IPS-NIHi7 (cell line): ENCODE measurements around the gene NT5C2.
A peak's percentile ranks its signal among the peaks of the same experiment; 100 is the strongest.
"Not testable (repeated sequence)": the region's sequence is repeated elsewhere in the genome, so short reads cannot be mapped to it uniquely, and the experiment has no call there.

ENCODE experiments used
- DNase-seq: peaks from one replicate; pipeline ENCODE4 v3.0.0; 2012; ENCODE audit warnings: mixed read lengths; ENCODE audit errors: extremely low spot score

NT5C2 gene

DNA sequence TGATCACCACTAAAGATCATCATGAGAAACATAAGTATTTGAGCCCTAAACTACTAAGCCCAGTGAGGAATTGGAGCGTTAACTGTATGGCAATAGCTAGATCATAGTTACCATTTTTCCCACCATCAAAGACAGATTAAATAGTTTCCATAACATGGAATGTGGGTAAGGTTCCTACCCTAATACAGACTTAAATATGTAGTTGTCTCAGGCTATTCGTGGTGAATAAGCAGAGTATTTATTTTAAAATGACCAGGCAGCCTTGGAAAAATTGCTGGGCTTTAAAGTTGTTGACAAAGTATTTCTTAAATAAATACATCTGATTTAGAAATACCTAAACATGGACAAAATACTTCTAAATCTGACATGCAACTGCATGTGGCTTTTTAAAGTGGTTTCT lies 106.8 kb downstream of the NT5C2 start:
- no peak for DNase-seq

GRCh38 chr10:103083977-103084320 lies 109.1 kb downstream of the NT5C2 start:
- no peak for DNase-seq

DNA sequence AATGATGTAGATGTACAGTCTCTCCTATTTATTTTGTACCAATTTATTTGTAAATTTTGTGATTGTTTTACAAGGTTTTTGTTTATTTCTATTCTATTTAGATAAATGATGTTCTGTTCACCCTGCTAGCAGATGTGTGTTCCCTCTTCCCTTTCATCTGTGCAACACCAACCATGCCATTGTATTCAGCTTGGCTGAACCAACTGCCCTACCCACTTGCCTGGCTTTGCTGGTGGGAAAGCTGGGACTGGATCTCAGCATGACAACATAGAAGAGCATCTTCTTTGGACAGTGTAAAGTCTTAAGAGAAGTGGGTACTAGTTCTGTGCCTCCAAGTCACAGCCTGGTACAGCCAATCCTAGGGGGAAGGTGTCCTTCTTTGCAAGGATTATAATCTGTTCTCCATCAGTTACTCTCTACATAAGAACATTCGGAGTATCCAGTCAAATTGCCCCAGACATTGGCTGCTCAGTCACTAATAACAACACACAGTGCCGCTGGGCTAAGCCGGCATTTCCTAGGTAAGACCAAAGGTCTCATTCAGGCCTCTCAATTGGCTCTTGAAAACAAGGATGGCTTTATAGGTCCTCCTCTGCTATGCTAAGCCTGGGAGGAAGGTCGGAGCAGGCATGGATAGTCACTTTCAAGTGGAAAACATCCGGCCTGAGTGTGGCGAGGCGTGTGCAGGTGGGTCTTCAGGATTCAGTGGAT lies 109.7 kb downstream of the NT5C2 start:
- no peak for DNase-seq

DNA sequence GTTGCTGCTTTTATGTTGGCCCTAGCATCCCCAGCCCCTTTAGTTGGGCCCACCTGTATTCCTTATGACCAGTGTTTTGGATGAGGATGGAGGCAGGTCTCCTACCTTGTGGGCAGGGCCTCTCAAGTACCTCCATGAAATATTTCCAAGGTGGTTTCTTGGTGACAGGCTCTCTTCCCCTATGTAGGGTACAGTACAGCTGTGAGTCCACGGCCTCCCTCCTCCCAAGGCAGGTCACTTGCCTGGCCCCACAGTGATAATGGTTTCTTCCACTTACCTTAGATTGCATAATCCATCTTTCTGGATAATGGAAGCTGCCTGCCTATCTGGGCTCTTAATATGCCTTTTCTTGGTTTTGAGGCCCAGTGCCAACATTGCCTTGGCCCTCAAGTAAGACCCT lies 110.4 kb downstream of the NT5C2 start:
- no peak for DNase-seq

GRCh38 chr10:103080891-103081581 lies 112.0 kb downstream of the NT5C2 start:
- no peak for DNase-seq

- no peak for DNase-seq
Observed at GRCh38 chr10:103079946-103080345, 113.1 kb downstream of the NT5C2 start.

DNA sequence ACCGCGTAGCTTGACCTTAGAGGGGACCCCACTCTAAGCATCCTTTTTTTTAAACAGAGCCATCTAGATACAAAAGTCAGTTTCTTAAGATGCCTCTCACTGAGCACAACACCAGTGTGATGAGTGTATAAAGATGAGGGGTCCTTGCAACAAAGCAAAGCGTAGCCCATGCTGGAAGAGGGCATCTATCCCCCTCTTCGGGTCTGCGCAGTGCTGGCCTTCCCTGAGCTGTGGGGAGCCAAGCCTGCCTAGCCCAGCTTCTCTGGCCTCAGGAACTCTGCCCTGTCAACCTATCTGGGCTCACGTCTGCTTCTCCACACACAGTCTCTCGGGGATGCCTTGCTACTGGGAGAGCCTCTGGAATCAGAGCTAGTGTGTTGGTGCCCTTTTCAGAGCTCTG lies 114.0 kb downstream of the NT5C2 start:
- no peak for DNase-seq

DNA sequence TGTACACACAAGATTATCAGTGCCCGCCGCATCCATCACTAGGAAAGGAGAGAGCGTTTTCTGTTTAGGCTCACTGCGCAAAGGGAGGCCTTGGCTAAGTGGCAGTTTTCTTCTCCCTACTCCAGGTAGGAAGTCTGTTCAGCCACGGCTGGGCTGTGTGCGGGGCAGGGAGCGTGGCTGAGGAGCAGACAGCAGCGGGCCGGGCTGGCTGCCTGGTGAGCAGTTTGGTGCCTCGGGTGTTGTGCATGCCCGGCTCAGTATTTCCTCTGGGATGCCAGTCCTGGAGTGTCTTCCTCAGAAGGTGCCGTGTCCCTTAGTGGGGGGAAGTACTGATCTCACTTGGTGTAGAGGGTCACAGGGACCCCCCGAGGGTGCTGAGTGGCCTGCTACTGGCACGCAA lies 114.4 kb downstream of the NT5C2 start:
- no peak for DNase-seq

DNA sequence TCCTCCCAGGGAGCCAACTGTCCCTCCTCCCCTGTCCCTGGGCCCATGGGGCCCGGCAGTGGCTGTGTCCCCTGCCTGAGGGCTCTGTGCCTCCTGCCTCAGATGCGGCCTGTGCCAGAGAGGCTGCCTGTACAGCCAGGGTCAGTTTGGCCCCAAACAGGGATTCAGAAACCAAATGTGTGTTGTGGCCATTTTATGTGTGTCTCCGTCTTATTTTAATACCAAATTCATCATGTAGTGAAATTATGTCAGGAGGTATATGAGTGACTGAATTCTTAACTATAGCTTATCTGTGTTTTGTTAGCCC lies 114.8 kb downstream of the NT5C2 start:
- DNase-seq = no peak

DNA sequence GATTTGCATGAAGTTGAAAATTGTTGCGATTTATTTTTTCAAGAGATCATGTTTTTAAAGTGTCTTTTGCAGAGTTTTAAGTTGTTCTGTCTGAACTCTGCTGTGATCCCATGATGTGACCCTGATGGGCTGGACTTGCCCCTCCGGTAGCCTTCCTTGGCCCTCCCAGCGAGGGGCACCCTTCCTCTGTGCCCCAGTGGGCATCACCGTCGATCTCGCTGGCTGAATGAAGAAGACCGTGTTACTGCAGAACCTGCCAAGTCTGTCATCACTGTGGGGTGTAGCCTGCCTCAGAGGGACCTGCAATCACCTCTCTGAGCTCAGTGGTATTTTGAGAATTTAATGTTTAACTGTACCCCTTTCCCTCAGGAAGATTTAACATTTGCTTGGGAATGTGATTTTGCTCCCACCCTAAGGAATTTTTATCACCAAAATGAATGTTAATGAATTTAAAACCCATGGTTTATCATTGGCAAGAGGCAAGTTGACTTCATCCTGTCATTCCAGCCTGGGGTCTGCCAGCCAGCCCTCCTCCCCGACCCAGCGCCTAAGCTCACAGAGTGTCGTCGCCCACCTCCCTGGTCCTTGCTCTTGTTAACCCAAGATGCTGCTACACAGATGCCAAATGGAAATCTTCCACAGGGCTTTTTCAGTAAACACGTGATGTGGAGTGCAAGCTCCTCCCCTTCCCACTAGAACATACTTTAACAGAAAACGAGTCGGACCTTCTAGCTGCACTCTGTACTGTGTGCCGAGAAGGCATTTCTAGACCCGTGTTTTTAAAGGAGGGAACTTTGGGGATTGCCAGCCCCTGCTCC lies 115.4 kb downstream of the NT5C2 start:
- DNase-seq = no peak

DNA sequence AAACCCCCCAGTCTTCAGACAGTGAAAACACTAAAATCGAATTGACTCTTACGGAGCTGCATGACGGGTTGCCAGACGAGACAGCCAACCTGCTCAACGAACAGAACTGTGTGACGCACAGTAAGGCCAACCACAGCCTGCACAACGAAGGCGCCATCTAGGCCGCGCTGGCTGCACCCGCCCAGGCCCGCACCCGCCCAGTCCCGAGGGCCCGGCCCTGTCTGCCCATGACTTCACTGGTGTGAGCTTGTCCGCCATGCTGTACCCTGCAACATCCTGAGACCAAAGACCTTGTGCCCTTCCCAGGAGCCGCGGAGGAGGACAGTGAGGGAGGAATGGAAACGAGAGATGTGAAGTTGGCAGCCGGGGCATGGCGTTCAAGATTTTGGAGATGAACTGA lies 116.1 kb downstream of the NT5C2 start:
- no peak for DNase-seq

GRCh38 chr10:103072891-103073290 lies 120.2 kb downstream of the NT5C2 start:
- DNase-seq = no peak

GRCh38 chr10:103072276-103072675 lies 120.8 kb downstream of the NT5C2 start:
- no peak for DNase-seq

DNA sequence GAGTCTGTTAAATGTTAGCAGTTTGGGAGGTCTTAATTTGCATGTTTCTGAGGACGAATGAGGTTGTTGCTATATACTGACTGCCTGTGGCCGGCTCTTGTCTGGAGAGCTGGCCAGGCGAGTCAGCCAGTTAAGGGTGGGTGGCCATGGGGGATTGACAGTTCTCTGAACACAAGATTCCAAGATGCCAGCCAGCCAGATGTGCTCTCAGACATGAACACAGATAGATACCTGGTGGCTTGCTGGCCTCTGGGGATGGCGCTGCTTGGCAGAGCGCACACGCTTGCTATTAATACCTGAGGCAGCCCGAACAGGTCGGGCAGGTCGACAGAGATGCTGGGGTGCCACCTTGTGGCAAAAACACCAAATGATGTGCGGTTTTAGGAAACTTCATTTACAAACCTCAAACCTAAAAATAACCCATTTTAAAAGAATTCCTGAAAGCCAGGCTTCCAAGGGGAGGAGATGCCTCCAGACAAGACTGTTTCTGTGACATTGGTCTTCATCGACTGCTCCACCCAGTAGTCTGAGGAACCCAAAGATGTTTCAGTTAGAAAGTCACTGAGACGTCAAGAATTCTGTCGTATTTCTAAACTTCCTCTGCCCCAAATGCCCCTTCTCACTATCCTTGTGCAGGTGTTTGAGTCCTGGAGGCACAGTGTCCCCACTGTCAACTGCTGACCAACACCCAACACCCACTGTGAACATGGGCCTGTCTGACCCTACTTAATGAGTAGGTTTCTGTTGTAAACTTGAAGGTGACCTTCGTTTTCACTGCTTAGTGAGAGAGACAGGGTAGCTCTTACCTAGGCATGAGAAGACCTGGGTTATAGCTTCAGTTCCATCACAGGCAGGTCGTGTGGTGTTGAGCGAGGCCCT lies 123.4 kb downstream of the NT5C2 start:
- DNase-seq = peak; percentile 77

GRCh38 chr10:103067956-103068355 lies 125.1 kb downstream of the NT5C2 start:
- no peak for DNase-seq

GRCh38 chr10:103067484-103067883 lies 125.6 kb downstream of the NT5C2 start:
- DNase-seq = no peak

GRCh38 chr10:103067099-103067477 lies 126.0 kb downstream of the NT5C2 start:
- not testable (repeated sequence) for DNase-seq

DNA sequence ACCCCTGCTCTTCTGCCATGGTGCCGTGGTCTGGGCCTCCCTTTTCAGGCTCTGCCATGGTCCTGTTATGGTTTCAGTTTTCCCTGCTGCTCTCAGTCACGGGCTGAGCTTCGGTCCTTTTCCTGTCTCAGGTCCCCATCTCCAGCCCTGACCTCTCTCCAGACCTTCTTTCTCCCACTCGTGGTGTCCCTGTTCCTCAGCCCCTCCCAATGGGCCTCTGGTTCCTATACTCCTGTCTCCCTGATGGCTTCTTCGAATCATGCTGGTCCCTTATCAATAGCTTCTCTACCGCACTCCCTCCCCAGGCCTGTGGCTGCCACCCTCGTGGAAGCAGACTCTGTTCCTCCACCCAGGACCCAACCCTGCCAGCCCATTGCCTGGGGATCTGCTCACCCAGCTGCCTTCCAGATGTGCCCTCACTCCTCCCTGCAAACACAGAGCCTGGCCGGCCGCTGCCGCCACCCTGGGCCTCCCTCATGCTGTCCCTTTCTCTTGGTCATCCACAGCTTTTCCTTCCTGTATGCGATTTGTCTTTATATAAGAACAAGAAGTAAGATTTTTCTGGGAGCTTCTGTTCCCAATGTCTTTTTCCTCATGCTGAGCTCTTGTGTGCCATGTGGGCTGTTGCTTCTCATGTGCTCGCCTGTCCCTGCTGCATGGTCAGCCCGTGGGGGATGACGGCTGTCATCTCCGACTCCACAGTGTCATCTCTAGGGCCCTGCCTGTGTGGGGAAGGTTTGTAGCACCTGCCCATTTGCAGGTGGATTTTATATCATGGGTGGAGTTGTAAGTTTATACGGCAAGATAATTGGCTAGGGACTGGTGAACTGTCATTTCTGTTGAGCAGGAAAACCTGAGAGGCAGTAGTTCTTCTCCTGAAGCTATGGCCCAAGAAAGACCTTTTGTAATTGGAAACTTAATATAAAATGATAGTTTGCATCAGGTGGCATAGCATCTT lies 126.7 kb downstream of the NT5C2 start:
- DNase-seq = no peak

GRCh38 chr10:103064956-103065355 lies 128.1 kb downstream of the NT5C2 start:
- DNase-seq = no peak

- DNase-seq = no peak
Observed at GRCh38 chr10:103062854-103063590, 130.1 kb downstream of the NT5C2 start.
